ENCODE data around the gene KCNC3.

The KCNC3 gene

DNA sequence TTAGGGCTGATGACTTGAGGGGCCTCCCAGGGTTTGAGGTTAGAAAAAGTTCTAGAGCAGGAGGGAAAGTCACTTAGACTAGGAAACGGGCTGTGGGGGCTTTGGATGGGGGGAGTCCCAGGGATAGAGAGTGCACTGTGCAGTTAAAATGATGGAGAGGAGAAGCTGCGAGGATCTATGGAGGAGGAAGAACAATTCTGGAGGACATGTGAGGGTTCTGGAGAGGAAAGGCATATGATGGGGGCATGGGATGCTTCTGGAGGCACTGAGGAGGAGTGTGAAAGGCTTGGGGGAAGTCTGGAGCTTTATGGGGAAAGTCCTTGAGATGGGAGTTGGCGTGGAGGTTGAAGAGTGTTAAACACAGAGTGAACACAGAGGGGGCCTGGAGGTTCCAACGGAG, 2.2 kb downstream of the KCNC3 start:
- in situ Hi-C loops (cut with HindIII; ENCODE audit: low sequenced_read_pairs), result no loop called here
- H3K4me3 ChIP-seq (ENCODE audit: low read depth, low read length), result no peak overlapping the region

DNA sequence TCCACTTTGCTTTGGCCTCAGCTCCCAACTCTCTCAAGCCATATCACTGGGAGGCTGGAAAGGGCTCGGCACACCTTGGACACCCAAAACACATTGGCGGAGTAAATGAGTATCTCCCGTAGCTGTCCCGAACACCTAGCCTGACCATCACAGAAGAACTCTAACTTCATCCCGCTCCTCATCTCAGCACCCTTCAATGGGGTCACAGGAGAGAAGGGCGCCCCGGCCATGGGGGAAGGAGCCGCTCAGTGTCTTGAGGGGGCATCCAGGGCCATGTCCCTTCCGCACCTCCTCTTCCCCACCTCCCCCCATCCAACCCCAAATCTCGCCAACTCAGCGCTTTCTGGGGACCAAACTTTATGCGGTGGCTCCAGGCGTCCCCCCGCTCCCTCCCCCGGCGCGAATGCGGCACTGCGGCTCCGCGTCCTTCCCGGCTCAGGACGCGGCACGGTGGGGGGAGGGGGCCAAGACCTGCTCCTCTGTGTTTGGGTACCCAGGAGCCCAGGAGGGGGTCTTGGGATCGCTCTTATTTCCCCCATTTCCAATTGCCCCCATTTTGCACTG, 3.0 kb downstream of the KCNC3 start:
- TF ChIP-seq, protein P1, sequence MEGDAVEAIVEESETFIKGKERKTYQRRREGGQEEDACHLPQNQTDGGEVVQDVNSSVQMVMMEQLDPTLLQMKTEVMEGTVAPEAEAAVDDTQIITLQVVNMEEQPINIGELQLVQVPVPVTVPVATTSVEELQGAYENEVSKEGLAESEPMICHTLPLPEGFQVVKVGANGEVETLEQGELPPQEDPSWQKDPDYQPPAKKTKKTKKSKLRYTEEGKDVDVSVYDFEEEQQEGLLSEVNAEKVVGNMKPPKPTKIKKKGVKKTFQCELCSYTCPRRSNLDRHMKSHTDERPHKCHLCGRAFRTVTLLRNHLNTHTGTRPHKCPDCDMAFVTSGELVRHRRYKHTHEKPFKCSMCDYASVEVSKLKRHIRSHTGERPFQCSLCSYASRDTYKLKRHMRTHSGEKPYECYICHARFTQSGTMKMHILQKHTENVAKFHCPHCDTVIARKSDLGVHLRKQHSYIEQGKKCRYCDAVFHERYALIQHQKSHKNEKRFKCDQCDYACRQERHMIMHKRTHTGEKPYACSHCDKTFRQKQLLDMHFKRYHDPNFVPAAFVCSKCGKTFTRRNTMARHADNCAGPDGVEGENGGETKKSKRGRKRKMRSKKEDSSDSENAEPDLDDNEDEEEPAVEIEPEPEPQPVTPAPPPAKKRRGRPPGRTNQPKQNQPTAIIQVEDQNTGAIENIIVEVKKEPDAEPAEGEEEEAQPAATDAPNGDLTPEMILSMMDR (IDR thresholded peaks at IDR 0.05; ENCODE audit: low read depth, low read length, missing control alignments), result no peak
- no peak overlapping the region for H3K4me3 ChIP-seq (ENCODE audit: low read depth, low read length)
- no peak for DNase-seq (ENCODE audit: low read depth)
- in situ Hi-C loops (cut with HindIII; ENCODE audit: low sequenced_read_pairs), result no loop called here

More for the DNA sequence above, 2.2 kb downstream of the KCNC3 start:
- DNase-seq (ENCODE audit: low read depth), result no peak
- TF ChIP-seq, protein P1 (IDR thresholded peaks at IDR 0.05; ENCODE audit: low read depth, low read length, missing control alignments), result no peak

DNA sequence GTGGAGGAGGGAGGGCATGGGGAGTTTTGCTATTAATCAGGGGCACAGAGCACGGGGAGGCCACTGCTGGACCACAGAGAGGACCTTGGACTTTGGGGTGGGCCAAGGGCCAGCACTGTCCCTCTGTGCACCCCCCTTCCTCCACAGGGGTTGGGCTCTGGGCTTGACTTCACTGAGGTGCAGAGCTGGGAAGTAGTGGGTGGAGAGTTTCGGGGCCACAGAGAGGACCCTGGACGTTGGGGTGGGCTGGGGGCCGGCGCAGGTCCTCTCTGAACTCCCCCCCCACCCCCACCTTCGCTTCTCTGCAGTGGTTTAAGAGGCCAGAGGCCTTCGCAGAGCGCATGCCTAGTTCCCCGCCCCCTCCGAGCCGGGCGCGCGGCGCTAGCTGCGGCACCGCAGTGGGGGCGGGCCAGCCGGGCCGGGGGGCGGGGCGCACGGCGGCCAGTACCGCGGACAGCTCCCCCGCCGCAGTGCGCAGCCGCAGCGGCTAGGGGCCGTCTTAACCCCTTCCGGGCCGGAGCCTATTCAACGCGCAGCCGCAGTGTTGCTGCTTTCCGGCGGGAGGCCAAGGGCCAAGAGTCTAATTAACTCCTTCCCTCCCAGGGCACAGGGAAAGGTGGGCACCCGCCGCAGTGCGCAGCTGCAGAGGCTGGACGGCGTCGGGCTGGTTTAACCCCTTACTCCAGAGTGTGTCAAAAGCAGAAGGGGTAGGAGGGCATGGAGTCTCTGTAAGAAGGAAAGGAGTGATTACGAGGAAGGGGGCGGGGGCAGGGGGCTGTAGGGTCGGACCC, 3.7 kb downstream of the KCNC3 start:
- no peak overlapping the region for H3K4me3 ChIP-seq (ENCODE audit: low read depth, low read length)
- TF ChIP-seq, protein P1 (IDR thresholded peaks at IDR 0.05; ENCODE audit: low read depth, low read length, missing control alignments), result no peak
- DNase-seq (ENCODE audit: low read depth), result no peak
- in situ Hi-C loops (cut with HindIII; ENCODE audit: low sequenced_read_pairs), result no loop called here

DNA sequence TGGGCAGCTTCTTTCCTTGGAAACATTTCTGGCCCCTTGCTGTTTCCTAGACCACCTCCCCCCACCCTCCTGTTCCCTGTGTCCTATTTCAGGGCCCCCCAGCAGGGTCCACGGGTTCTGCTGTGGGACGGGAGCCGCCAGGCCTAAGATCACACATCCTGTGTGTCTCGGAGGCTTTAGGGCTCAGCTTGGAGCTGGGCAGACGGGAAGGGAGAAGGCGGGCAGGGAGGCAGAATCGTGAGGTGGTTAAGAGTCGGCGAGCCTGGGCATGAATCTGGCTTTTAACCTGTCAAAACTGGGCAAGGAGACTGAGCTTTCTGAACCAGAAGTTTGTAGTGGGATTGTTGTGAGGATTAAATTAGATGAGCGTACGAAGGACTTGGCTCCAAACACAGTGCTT, 4.8 kb downstream of the KCNC3 start:
- DNase-seq (ENCODE audit: low read depth), result no peak
- in situ Hi-C loops (cut with HindIII; ENCODE audit: low sequenced_read_pairs), result no loop called here
- no peak overlapping the region for H3K4me3 ChIP-seq (ENCODE audit: low read depth, low read length)
- TF ChIP-seq, protein P1 (IDR thresholded peaks at IDR 0.05; ENCODE audit: low read depth, low read length, missing control alignments), result no peak

DNA sequence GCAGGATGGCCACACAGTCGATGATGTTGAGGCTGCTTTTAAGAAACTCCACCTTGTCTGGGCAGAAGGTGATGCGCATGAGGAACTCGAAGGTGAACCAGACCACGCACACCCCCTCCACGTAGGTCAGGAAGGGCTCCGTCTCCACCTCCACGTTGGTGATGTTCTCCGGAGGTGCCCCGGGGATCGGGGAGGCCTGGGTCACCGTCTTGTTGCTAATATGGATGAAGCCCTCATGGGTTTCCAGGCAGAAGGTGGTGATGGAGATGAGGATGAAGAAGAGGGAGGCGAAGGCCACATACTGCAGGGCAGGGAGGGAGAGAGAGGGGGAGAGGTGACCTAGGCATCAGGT, 5.4 kb downstream of the KCNC3 start:
- TF ChIP-seq, protein P1 (IDR thresholded peaks at IDR 0.05; ENCODE audit: low read depth, low read length, missing control alignments), result no peak
- DNase-seq (ENCODE audit: low read depth), result no peak
- in situ Hi-C loops (cut with HindIII; ENCODE audit: low sequenced_read_pairs), result no loop called here
- no peak overlapping the region for H3K4me3 ChIP-seq (ENCODE audit: low read depth, low read length)

DNA sequence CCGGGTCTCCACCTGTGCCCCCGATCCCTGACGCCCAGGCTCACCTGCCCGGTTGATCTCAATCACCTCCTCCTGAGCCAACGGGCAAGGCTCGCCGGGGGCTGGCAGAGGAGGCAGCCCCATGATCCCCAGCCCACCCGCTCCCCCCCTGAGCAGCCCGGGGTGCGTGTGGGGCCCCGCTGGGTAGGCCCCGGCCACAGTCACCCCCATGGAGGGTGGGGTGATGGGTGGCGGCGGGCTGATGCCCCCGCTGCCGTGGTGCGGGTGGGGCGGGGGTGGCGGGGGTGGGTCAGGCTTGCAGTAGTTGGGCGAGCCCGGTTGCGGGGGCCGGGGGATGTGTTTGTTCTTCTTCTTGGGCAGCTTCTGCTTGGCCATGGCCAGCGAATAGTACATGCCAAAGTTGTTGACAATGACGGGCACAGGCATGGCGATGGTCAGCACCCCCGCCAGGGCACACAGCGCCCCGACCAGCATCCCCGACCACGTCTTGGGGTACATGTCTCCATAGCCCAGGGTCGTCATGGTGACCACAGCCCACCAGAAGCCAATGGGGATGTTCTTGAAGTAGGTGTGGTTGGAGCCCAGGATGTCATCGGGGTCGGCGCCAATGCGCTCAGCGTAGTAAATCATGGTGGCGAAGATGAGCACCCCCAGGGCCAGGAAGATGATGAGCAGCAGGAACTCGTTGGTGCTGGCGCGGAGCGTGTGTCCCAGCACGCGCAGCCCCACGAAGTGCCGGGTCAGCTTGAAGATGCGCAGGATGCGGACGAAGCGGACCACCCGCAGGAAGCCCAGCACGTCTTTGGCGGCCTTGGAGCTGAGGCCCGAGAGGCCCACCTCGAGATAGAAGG, 6.0 kb downstream of the KCNC3 start:
- TF ChIP-seq, protein P1 (IDR thresholded peaks at IDR 0.05; ENCODE audit: low read depth, low read length, missing control alignments), result no peak
- no peak for DNase-seq (ENCODE audit: low read depth)
- in situ Hi-C loops (cut with HindIII; ENCODE audit: low sequenced_read_pairs), result no loop called here
- H3K4me3 ChIP-seq (ENCODE audit: low read depth, low read length), result no peak overlapping the region

Measured in astrocyte of the cerebellum (primary cell).